ENCODE results near the gene WBP1. TPM values are rescaled to one million over a fixed set of nuclear protein-coding genes. Genes with fewer than 3 reads are reported as not detected.
"Not testable (repeated sequence)": the region's sequence is repeated elsewhere in the genome, so short reads cannot be mapped to it uniquely, and the experiment has no call there.

The WBP1 gene
- total RNA-seq, 2 experiments from 2014 or later, result 66.8 to 69.6 TPM

- POLR2A ChIA-PET, result interaction anchor here (0.7 to 4.1 kb wide), 18 partner anchors 8 to 592 kb away, joined by 3 to 58 read pairs (median 5); partner anchors contain the start of genes CCDC142, INO80B, MOB1A and MOGS
- peaks cover 24% of the 10 kb centered on the region for H3K4me1 Mint-ChIP-seq
- H3K36me3 Mint-ChIP-seq, result peaks cover 11% of the 10 kb centered on the region
- not testable (repeated sequence) for DNase-seq; H3K9me3 Mint-ChIP-seq; H3K27me3 Mint-ChIP-seq; ATAC-seq (ENCODE audit: low read depth)
- peak overlapping the region; percentile 80 for H3K27ac Mint-ChIP-seq
- H3K4me3 Mint-ChIP-seq, result peak overlapping the region; percentile 99
These were observed 37.7 kb upstream of the WBP1 start for GRCh38 chr2:74420443-74421103.

DNA sequence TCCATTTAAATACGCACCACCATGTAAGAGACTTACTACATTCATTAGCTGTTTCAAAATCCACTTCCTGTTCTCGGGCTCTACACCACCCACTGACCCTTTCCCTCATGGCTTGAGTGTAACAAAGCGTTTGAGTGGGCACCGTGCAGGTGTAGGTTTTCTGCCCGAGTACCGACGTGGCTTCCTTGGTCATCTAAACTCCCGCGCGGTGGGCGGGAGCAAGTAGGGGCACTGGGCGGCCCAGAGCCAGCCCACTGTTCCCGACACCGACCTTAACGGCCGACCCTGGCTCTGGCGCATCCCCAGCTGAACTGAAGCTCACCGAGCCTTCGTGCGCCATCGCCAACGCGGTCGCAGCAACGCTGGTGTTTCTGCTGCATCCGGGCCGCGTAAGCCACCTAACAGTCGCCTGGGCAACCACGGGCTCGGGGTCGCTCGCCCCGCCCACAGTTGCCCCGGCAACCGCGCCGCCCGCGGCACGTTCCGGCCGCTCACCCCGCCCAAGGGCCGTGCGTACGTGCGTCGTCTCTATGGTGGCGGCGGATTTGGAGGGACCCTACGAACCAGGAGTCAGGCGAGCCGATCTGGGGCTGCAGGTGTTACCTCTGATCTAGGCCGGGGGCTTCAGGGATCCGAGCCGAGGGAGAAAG is 36.9 kb upstream of the WBP1 start, which contains the start of the genes C2orf81 and WDR54:
Gene C2orf81 (minus strand): TSS at position 399 of the 650 bp plus-strand sequence. CDS start 59 bp downstream, at position 340.
Gene WDR54 (plus strand): TSS at position 510 of the 650 bp plus-strand sequence. CDS start 424 bp downstream, outside the sequence.
- peaks cover 19% of the 10 kb centered on the region for H3K4me1 Mint-ChIP-seq
- peak; percentile 80 for ATAC-seq (ENCODE audit: low read depth)
- peak within 1 kb of the TSS; percentile 99 for H3K27ac Mint-ChIP-seq
- H3K4me3 Mint-ChIP-seq, result peak within 1 kb of the TSS; percentile 99
- no peaks in the 10 kb centered on the region for H3K9me3 Mint-ChIP-seq
- H3K36me3 Mint-ChIP-seq, result peaks cover 14% of the 10 kb centered on the region
- peak; percentile 99 for DNase-seq
- POLR2A ChIA-PET, result interaction anchor here (0.6 to 4.1 kb wide), 18 partner anchors 8 to 593 kb away, joined by 3 to 58 read pairs (median 5); partner anchors contain the start of genes CCDC142, INO80B, MOB1A and MOGS
- no peaks in the 10 kb centered on the region for H3K27me3 Mint-ChIP-seq

GRCh38 chr2:74423231-74424095 is 34.8 kb upstream of the WBP1 start:
- POLR2A ChIA-PET, result interaction anchor here (1.2 to 4.1 kb wide), 2 partner anchors 33 to 107 kb away, joined by 3 to 58 read pairs; partner anchors contain the start of genes INO80B and WBP1
- Mint-ChIP-seq H3K4me3 (peak overlapping the region; percentile 99), H3K27me3 (no peaks in the 10 kb centered on the region), H3K36me3 (peaks cover 14% of the 10 kb centered on the region), H3K4me1 (peaks cover 19% of the 10 kb centered on the region), H3K27ac (peak overlapping the region; percentile 99), H3K9me3 (no peaks in the 10 kb centered on the region)
- no peak for DNase-seq
- no peak for ATAC-seq (ENCODE audit: low read depth)

DNA sequence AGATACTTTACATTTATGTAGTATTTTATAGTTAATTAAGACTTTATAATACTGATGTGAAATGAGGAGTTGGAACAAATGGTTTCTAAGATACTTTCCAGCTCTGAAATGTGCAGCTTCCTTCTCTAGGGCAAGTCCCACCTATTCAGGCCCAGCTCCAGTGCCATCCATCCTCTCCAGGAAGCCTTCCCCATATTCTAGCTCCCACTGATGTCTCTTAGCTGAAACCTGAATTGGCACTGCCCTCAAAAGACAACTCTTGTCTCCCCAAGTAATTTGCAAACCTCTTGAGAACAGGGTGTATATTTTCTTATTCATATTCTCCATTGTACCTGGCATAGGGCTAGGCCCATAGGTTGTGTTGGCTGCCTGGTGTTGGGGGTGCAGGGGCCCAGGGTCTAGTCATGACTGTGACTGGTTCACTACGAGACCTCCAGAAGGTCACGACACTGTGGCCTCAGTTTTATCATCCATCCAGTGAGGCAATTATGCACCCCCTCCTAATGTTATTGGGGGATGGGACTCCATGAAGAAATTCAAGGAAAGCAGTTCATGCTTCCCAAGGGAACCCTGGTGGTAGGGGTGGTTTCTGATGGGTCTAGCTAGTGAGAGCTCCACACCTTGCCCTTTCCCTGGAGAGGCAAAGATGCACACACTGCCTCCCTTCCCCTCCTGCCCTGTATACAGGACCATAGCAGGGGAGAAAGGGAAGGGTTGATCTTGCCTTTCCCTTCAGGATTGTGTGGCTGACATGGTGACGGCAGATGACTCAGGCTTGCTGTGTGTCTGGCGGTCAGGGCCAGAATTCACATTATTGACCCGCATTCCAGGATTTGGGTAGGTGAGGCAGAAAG is 33.9 kb upstream of the WBP1 start:
- no peaks in the 10 kb centered on the region for H3K27me3 Mint-ChIP-seq
- no peak for ATAC-seq (ENCODE audit: low read depth)
- peaks cover 14% of the 10 kb centered on the region for H3K36me3 Mint-ChIP-seq
- H3K4me1 Mint-ChIP-seq, result peaks cover 19% of the 10 kb centered on the region
- POLR2A ChIA-PET, result interaction anchor here (1.7 kb wide), 1 partner anchor 31 kb away, joined by 5 read pairs; the partner anchor contains the start of gene INO80B
- H3K4me3 Mint-ChIP-seq, result no peak overlapping the region
- no peak overlapping the region for H3K27ac Mint-ChIP-seq
- DNase-seq, result no peak
- H3K9me3 Mint-ChIP-seq, result no peaks in the 10 kb centered on the region

DNA sequence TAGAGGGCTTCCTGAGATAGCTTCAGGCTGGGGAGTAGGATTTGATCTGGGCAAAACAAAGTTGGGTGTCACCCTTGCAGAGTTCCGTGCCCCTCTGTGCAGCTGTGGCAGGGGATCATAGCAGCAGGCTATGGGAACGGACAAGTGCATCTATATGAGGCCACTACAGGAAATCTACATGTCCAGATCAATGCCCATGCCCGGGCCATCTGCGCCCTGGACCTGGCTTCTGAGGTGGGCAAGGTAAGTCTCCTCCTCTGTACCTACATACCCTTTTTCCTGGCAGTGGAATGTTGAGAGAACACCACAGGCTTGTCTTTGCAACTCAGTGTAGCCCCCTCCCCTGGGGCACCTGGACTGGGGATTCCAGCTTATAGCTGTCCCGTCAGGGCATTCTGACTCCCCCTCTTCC is 33.2 kb upstream of the WBP1 start:
- POLR2A ChIA-PET, result interaction anchor here (0.5 to 1.7 kb wide), 2 partner anchors 30 to 88 kb away, joined by 3 to 5 read pairs; partner anchors contain the start of gene INO80B
- Mint-ChIP-seq H3K27ac (no peak overlapping the region), H3K36me3 (peaks cover 14% of the 10 kb centered on the region), H3K4me3 (no peak overlapping the region), H3K9me3 (no peaks in the 10 kb centered on the region), H3K27me3 (no peaks in the 10 kb centered on the region), H3K4me1 (peaks cover 19% of the 10 kb centered on the region)
- DNase-seq, result no peak
- ATAC-seq (ENCODE audit: low read depth), result no peak

DNA sequence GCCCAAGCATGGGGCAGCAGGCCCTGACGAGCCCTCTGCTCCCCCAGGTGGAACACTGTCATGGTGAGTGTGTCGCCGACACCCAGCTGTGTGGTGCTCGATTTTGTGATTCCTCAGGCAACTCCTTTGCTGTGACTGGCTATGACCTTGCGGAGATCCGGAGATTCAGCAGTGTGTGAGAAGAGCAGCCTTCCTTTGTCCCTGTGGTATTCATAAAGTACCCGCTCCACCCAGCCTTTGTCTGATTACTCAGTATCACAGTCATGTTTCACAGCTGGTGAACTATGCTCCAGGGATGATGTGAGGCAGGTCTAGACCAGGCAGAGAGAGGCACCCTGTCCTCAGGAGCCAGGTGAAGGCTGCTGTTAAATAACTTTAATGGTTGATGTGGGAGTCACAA is 32.7 kb upstream of the WBP1 start:
- no peaks in the 10 kb centered on the region for H3K9me3 Mint-ChIP-seq
- POLR2A ChIA-PET, result interaction anchor here (0.5 to 1.7 kb wide), 2 partner anchors 29 to 88 kb away, joined by 3 to 5 read pairs; partner anchors contain the start of gene INO80B
- ATAC-seq (ENCODE audit: low read depth), result no peak
- DNase-seq, result no peak
- no peak overlapping the region for H3K4me3 Mint-ChIP-seq
- no peak overlapping the region for H3K27ac Mint-ChIP-seq
- peaks cover 14% of the 10 kb centered on the region for H3K36me3 Mint-ChIP-seq
- peaks cover 14% of the 10 kb centered on the region for H3K4me1 Mint-ChIP-seq
- no peaks in the 10 kb centered on the region for H3K27me3 Mint-ChIP-seq

DNA sequence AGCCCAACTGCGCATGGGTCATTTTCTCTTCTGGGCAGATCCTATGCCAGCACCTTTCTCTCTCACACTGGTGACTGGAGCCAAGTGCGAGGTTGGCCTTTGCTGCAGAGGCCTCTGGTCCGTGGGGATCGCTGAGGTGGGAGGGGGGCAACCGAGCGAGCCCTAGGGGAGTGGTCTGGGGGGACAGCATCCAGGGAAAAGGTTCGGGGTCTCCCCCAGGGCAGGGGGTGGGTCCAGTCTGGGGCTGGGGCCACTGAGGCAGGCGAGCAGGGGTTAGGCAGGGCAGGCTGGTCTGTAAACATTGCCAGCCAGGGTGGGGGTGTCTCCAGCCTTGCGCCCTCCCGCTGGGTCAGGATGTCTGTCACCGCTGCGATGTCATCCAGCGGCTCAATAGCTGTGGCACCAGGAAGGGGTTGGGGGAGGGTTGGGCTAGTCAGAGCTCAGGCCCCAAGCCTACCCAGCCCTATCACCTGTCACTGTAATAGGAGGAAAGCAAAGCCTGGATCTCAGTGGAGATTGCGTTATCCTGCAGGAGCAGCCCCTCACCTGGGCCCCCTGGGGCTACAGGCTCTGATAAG is 32.0 kb upstream of the WBP1 start:
- no peak overlapping the region for H3K4me3 Mint-ChIP-seq
- H3K4me1 Mint-ChIP-seq, result peaks cover 13% of the 10 kb centered on the region
- no peak overlapping the region for H3K27ac Mint-ChIP-seq
- ATAC-seq (ENCODE audit: low read depth) (no peak), DNase-seq (no peak)
- no peaks in the 10 kb centered on the region for H3K9me3 Mint-ChIP-seq
- no peaks in the 10 kb centered on the region for H3K27me3 Mint-ChIP-seq
- H3K36me3 Mint-ChIP-seq, result peaks cover 14% of the 10 kb centered on the region
- POLR2A ChIA-PET, result no interaction called here

GRCh38 chr2:74427551-74427950 is 30.7 kb upstream of the WBP1 start:
- DNase-seq (no peak), ATAC-seq (ENCODE audit: low read depth) (no peak)
- Mint-ChIP-seq H3K36me3 (peaks cover 14% of the 10 kb centered on the region), H3K4me1 (peaks cover 13% of the 10 kb centered on the region), H3K27me3 (no peaks in the 10 kb centered on the region), H3K27ac (no peak overlapping the region), H3K4me3 (no peak overlapping the region), H3K9me3 (no peaks in the 10 kb centered on the region)
- POLR2A ChIA-PET, result interaction anchor here (0.5 kb wide), 1 partner anchor 439 kb away, joined by 5 read pairs; no protein-coding TSS in a partner anchor

DNA sequence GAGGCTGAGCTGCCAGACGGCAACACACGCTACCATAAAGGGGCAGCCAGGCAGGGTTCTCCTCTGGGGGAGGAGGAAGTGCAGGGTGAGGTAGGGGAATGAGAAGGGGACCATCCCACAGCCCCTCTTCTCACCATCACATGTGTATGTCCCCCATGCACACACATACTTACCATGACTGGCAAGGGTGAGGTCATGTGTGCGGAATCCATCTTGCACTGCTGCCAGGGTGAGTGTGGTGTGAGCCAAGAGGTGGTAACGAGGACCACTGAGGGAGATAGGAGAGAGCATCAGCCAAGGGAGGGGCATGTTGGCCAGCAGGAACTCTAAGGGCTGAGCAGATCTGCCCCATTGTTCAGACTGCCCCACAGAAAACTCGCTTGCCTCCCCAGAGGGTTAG is 29.6 kb upstream of the WBP1 start:
- peaks cover 10% of the 10 kb centered on the region for H3K36me3 Mint-ChIP-seq
- H3K4me3 Mint-ChIP-seq, result no peak overlapping the region
- no peaks in the 10 kb centered on the region for H3K9me3 Mint-ChIP-seq
- DNase-seq (no peak), ATAC-seq (ENCODE audit: low read depth) (no peak)
- no peaks in the 10 kb centered on the region for H3K27me3 Mint-ChIP-seq
- peaks cover 2% of the 10 kb centered on the region for H3K4me1 Mint-ChIP-seq
- POLR2A ChIA-PET, result no interaction called here
- no peak overlapping the region for H3K27ac Mint-ChIP-seq

DNA sequence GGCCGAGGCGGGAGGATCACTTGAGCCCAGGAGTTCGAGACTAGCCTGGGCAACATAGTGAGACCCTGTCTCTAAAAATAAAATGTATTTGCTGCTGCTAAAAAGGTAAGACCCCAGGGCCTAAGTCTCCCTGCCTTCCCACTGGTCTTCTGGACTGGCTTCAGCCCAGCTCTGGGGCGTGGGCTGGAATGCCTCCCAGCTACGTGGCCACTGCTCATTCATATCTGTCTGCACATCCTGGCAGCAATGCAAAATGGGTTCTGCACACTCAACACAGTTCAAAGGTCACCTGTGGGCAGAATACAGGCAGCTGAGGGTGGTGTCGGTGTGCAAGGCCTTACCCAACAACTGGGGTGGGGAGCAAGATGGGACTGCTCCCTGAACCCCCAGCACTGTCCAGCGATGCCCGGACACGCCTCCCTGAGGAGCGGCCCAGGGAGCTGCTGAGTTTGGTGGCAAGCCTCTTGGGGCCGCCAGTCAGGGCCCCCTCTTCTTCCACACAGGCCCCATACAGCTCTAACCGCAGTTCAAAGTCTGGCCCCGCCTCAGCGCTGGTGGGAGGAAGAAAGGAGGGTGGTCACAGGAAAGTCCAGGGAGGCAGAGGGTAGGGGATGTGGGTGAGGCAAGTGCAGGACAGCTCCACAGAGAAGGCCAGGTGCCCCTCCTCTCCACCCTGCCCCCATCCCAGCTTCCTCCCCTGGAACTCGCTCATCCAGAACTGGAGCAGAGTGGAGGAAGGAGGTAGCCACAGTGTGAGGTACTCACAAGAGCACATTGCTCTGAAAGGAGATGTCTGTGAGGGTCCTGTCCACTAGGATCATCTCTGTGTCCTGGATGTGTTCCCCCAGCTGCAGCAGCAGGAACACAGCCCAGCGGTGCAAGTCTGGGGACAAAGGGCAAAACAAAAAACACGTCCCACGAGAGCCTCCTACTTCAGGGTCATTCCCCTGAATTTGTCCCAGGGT is 28.5 kb upstream of the WBP1 start:
- no peak overlapping the region for H3K4me3 Mint-ChIP-seq
- no peak overlapping the region for H3K27ac Mint-ChIP-seq
- no peaks in the 10 kb centered on the region for H3K27me3 Mint-ChIP-seq
- ATAC-seq (ENCODE audit: low read depth) (no peak), DNase-seq (no peak)
- H3K36me3 Mint-ChIP-seq, result peaks cover 8% of the 10 kb centered on the region
- no peaks in the 10 kb centered on the region for H3K9me3 Mint-ChIP-seq
- no peaks in the 10 kb centered on the region for H3K4me1 Mint-ChIP-seq
- POLR2A ChIA-PET, result no interaction called here

DNA sequence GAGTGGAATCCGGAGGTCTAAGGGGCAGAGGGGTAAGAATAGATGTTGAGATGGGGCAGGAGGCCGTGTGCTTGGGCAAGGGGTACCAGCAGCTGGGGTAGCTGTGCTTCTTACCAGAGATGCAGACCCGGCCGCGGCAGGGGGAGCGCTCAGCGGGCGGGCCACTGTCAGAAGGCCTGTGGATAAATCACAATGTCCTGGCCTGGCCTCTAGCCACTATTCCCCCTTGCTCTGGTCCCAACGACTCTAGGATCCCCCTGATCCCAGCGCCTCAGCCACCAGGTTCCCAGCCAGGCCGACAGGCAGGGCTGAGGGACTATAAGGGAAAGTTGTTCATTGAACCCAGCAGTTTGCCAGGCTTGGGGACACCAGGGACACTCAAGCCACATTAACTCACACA is 27.7 kb upstream of the WBP1 start:
- ATAC-seq (ENCODE audit: low read depth) (no peak), DNase-seq (no peak)
- Mint-ChIP-seq H3K9me3 (no peaks in the 10 kb centered on the region), H3K36me3 (peaks cover 3% of the 10 kb centered on the region), H3K4me1 (no peaks in the 10 kb centered on the region), H3K27ac (no peak overlapping the region), H3K27me3 (no peaks in the 10 kb centered on the region), H3K4me3 (no peak overlapping the region)
- POLR2A ChIA-PET, result interaction anchor here (0.8 to 1.2 kb wide), 2 partner anchors 10 to 14 kb away, joined by 3 read pairs; partner anchors contain the start of gene C2orf81
